ENCODE data around the gene BRD1. TPM values are rescaled to one million over a fixed set of nuclear protein-coding genes. Genes with fewer than 3 reads are reported as not detected.

Gene BRD1
- total RNA-seq, 1 donor from 2014 or later = 32.4 TPM

GRCh38 chr22:49746065-49746464 is 81.6 kb downstream of the BRD1 start:
- Histone ChIP-seq H3K4me3 (ENCODE audit: insufficient read depth, low read depth, low read length) (no peak overlapping the region), H3K27me3 (ENCODE audit: insufficient read depth, low read length) (no peaks in the 10 kb centered on the region), H4K20me1 (ENCODE audit: insufficient read depth, low read length) (no peaks in the 10 kb centered on the region), H3K27ac (ENCODE audit: low read depth, low read length) (no peak overlapping the region), H3K9ac (ENCODE audit: low read length) (no peak overlapping the region), H2AFZ (ENCODE audit: low read depth, low read length) (no peak overlapping the region), H3K36me3 (ENCODE audit: insufficient read depth, low read length) (no peaks in the 10 kb centered on the region), H3K4me1 (ENCODE audit: insufficient read depth, low read length) (no peaks in the 10 kb centered on the region), H3K4me2 (ENCODE audit: low read length) (no peak overlapping the region), H3K79me2 (ENCODE audit: insufficient read depth, low read length) (no peaks in the 10 kb centered on the region), H3K9me3 (ENCODE audit: insufficient read depth, low read depth, low read length) (peaks cover 8% of the 10 kb centered on the region)
- TF ChIP-seq EZH2 (IDR thresholded peaks at IDR 0.05; ENCODE audit: insufficient read depth, low read length) (no peak), CTCF (IDR thresholded peaks at IDR 0.05; ENCODE audit: insufficient read depth, low read depth, low read length) (no peak)
- DNase-seq (ENCODE audit: low read depth) (no peak), FAIRE-seq (no peak)
- Mint-ChIP-seq H3K9me3 (ENCODE audit: unreplicated experiment) (peaks cover 31% of the 10 kb centered on the region), H3K27ac (ENCODE audit: unreplicated experiment) (no peak overlapping the region), H3K4me1 (ENCODE audit: low read depth, unreplicated experiment) (no peaks in the 10 kb centered on the region), H3K4me3 (ENCODE audit: unreplicated experiment) (no peak overlapping the region), H3K36me3 (ENCODE audit: low read depth, unreplicated experiment) (no peaks in the 10 kb centered on the region), H3K27me3 (ENCODE audit: low read depth, unreplicated experiment) (peaks cover 6% of the 10 kb centered on the region)

GRCh38 chr22:49740242-49740641 is 87.4 kb downstream of the BRD1 start:
- H3K9me3 Mint-ChIP-seq (ENCODE audit: unreplicated experiment) = peaks cover 42% of the 10 kb centered on the region
- H3K36me3 Mint-ChIP-seq (ENCODE audit: low read depth, unreplicated experiment) = no peaks in the 10 kb centered on the region
- no peak for TF ChIP-seq EZH2 (IDR thresholded peaks at IDR 0.05; ENCODE audit: insufficient read depth, low read length)
- no peak for TF ChIP-seq CTCF (IDR thresholded peaks at IDR 0.05; ENCODE audit: insufficient read depth, low read depth, low read length)

GRCh38 chr22:49739138-49739537 is 88.5 kb downstream of the BRD1 start:
- Histone ChIP-seq H3K9ac (ENCODE audit: low read length) (no peak overlapping the region), H3K36me3 (ENCODE audit: insufficient read depth, low read length) (no peaks in the 10 kb centered on the region), H3K4me3 (ENCODE audit: insufficient read depth, low read depth, low read length) (no peak overlapping the region), H3K27me3 (ENCODE audit: insufficient read depth, low read length) (no peaks in the 10 kb centered on the region), H3K4me2 (ENCODE audit: low read length) (no peak overlapping the region), H3K4me1 (ENCODE audit: insufficient read depth, low read length) (no peaks in the 10 kb centered on the region), H3K27ac (ENCODE audit: low read depth, low read length) (no peak overlapping the region), H4K20me1 (ENCODE audit: insufficient read depth, low read length) (no peaks in the 10 kb centered on the region), H3K79me2 (ENCODE audit: insufficient read depth, low read length) (no peaks in the 10 kb centered on the region), H2AFZ (ENCODE audit: low read depth, low read length) (no peak overlapping the region), H3K9me3 (ENCODE audit: insufficient read depth, low read depth, low read length) (peaks cover 5% of the 10 kb centered on the region)
- FAIRE-seq (no peak), DNase-seq (ENCODE audit: low read depth) (no peak)
- Mint-ChIP-seq H3K4me3 (ENCODE audit: unreplicated experiment) (no peak overlapping the region), H3K4me1 (ENCODE audit: low read depth, unreplicated experiment) (no peaks in the 10 kb centered on the region), H3K27ac (ENCODE audit: unreplicated experiment) (no peak overlapping the region), H3K27me3 (ENCODE audit: low read depth, unreplicated experiment) (peaks cover 45% of the 10 kb centered on the region), H3K36me3 (ENCODE audit: low read depth, unreplicated experiment) (no peaks in the 10 kb centered on the region), H3K9me3 (ENCODE audit: unreplicated experiment) (peaks cover 40% of the 10 kb centered on the region)
- TF ChIP-seq EZH2 (IDR thresholded peaks at IDR 0.05; ENCODE audit: insufficient read depth, low read length) (no peak), CTCF (IDR thresholded peaks at IDR 0.05; ENCODE audit: insufficient read depth, low read depth, low read length) (no peak)

More at GRCh38 chr22:49740242-49740641, 87.4 kb downstream of the BRD1 start:
- Histone ChIP-seq H2AFZ (ENCODE audit: low read depth, low read length) (no peak overlapping the region), H3K4me3 (ENCODE audit: insufficient read depth, low read depth, low read length) (no peak overlapping the region), H3K9me3 (ENCODE audit: insufficient read depth, low read depth, low read length) (peaks cover 8% of the 10 kb centered on the region), H3K9ac (ENCODE audit: low read length) (no peak overlapping the region), H4K20me1 (ENCODE audit: insufficient read depth, low read length) (no peaks in the 10 kb centered on the region), H3K27me3 (ENCODE audit: insufficient read depth, low read length) (no peaks in the 10 kb centered on the region), H3K36me3 (ENCODE audit: insufficient read depth, low read length) (no peaks in the 10 kb centered on the region), H3K27ac (ENCODE audit: low read depth, low read length) (no peak overlapping the region), H3K4me1 (ENCODE audit: insufficient read depth, low read length) (no peaks in the 10 kb centered on the region), H3K4me2 (ENCODE audit: low read length) (no peak overlapping the region), H3K79me2 (ENCODE audit: insufficient read depth, low read length) (no peaks in the 10 kb centered on the region)
- Mint-ChIP-seq H3K4me3 (ENCODE audit: unreplicated experiment) (no peak overlapping the region), H3K27ac (ENCODE audit: unreplicated experiment) (no peak overlapping the region), H3K27me3 (ENCODE audit: low read depth, unreplicated experiment) (peaks cover 40% of the 10 kb centered on the region), H3K4me1 (ENCODE audit: low read depth, unreplicated experiment) (no peaks in the 10 kb centered on the region)
- FAIRE-seq = no peak
- DNase-seq (ENCODE audit: low read depth) = no peak

All from astrocyte (in vitro differentiated cells and primary cell).